Stimulated activated CD4-positive, alpha-beta T cell treated with anti-CD3 and anti-CD28 coated beads, TNF-alpha, amount 100 ng/mL, for 24 hours (primary cell): ENCODE data around the gene SLC25A42.

ENCODE experiments used
- DNase-seq, 3 experiments: peaks; one replicate each; pipeline ENCODE4 v3.0.0-alpha.2; 2020; ENCODE audit warnings: low read depth in 3 of 3

The SLC25A42 gene

DNA sequence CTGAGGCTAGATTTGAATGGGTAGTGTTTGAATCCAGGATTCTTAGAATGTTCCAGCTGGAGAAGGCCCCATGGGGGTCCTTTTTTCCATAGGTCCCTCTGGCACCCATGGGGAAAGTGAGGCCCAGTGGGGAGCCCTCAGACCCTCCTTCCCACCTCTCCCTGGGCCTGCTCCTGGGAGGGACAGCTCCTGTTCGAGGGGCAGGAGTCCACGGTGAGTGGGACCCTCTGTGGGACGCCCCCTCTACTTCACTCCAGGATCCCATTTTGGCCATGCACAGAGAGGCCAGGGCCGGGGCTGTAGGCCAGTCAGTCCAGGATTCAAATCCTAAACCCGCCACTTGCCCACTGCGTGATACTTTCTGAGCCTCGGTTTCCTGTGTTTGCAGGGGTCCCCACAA, 98.7 kb downstream of the SLC25A42 start:
- DNase-seq, result no peak
